HG03439 (cell line): ENCODE measurements around the gene FBH1.
"Not testable (repeated sequence)": the region's sequence is repeated elsewhere in the genome, so short reads cannot be mapped to it uniquely, and the experiment has no call there.

Source experiments
- ATAC-seq: cut with Tn5 transposase; IDR thresholded peaks from one replicate; pipeline ENCODE4 v1.9.1; 2021; ENCODE audit warnings: mild to moderate bottlenecking, moderate library complexity; ENCODE audit not compliant: unreplicated experiment

FBH1 gene

GRCh38 chr10:5938291-5938690, 48.2 kb downstream of the FBH1 start:
- ATAC-seq = no peak

DNA sequence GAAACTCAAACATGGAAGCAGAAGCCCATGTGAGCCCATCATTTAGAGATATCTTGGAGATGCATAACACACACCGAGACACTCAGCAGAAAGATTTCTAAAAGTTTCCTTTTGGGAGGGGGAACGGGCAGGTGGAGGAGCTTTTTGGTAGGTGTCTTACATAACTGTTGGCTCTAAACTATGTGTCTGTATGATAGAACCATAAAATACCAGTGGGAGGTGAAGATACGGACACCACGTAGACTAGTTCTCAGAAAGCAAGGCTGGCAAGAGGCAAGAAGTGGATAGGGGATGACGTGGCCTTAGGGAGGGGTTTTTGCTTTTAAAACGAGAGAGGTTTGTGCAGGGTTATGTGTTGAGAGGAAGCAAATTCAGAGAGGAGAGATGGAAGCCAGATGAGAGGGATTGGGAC, 50.8 kb downstream of the FBH1 start:
- no peak for ATAC-seq

DNA sequence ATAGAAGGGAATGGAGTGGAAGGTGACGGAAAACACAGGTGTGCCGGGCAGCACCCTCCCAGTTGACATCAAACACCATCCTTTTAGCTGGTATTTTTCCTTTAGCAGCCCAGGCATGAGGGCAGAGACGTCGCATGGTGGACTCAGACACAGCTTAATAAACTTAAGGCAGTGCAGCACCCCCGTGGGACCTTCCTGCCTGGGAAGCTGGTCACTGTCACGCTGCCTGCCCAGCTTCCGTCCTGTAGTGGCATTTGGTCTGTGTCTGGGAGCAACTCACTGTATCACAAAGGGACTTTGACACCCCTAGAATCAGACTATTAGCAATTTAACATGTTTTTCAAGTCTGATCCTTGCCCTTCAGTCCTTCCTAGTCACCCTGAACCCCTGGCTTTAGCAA, 51.5 kb downstream of the FBH1 start:
- no peak for ATAC-seq

- ATAC-seq = no peak
Observed at GRCh38 chr10:5942001-5942400, 52.0 kb downstream of the FBH1 start.

- no peak for ATAC-seq
Observed at GRCh38 chr10:5942474-5942873, 52.4 kb downstream of the FBH1 start.

DNA sequence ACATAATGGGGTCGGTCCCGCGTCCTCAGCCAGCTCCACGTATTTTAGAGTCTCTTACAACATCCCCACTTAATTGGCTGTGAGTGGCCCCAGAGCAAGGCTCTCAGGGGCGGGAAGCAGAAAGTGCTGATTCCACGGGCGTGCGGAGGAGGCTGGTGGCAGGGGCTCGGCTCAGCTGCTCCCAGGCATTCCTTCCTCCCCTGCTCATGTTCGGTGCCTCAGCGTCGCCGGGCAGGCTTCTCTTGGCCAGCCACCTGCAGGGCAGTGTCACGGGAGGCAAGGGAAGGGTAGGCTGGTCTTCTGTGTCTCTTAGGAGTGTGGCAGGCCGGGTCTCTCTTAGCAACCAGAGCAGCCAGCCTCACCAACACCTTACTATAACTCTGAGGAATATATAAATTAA, 53.5 kb downstream of the FBH1 start:
- ATAC-seq = no peak

- no peak for ATAC-seq
Observed at GRCh38 chr10:5944389-5945189, 54.5 kb downstream of the FBH1 start.

DNA sequence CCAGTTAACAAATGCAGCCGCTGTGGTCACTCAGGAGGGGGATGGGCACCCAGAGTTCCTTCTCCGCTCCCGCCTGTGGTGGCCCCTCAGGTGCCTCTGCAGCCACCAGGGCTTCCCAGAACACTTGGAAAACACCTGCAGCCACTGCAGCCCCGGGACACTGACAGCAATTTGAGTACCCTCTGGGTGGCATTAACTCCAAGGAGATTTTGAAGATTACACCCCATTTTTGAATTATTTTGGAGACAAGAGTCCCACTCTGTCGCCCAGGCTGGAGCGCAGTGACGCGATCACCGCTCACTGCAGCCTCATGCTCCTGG, 55.1 kb downstream of the FBH1 start:
- ATAC-seq = no peak

GRCh38 chr10:5945561-5946418, 55.7 kb downstream of the FBH1 start:
- ATAC-seq = no peak

DNA sequence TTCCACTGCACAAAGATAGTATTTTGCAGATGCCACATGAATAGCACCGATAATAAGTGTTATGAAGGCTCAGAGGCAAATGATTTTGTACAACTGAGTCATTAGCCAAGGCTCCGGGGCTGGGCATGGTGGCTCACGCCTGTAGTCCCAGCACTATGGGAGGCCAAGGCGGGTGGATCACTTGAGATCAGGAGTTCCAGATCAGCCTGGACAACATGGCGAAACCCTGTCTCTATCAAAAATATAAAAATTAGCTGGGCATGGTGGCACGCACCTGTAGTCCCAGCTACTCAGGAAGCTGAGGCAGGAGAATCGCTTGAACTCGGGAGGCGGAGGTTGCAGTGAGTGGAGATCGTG, 56.4 kb downstream of the FBH1 start:
- not testable (repeated sequence) for ATAC-seq

GRCh38 chr10:5946786-5947185, 56.7 kb downstream of the FBH1 start:
- ATAC-seq = no peak

DNA sequence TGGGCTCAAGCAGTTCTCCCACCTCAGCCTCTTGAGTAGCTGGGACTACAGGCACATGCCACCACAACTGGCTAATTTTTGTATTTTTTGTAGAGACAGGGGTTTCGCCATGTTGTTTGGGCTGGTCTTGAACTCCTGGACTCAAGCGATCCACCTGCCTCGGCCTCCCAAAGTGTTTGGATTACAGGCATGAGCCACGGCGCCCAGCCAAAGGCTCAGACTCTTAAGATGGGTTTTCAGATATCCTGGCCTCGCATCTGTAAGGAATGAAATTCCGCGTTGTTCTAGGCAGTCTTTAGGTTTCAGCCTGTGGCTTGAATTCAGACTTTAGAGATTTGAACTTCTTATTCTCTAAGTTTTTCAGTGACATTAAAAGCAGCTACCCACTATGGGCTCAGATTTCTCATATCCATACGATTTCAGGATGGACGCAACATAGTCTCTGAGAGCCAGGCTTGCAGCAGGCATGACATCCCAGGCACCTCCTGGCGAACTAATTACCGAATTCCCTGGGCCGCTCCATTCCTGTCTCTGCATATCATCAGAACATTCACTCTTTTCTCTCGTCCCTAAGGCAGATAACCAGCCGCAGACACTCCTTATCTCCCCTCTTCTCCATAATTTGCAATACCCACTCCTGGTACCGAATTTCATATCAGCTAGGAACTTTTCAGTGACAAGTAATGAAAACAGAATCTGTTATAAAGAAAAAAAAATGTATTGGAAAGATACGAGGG, 57.6 kb downstream of the FBH1 start:
- no peak for ATAC-seq

GRCh38 chr10:5948208-5948585, 58.2 kb downstream of the FBH1 start:
- ATAC-seq = no peak

- ATAC-seq = no peak
Observed at GRCh38 chr10:5949009-5949759, 59.1 kb downstream of the FBH1 start.

GRCh38 chr10:5951167-5951711, 61.2 kb downstream of the FBH1 start:
- ATAC-seq = no peak

DNA sequence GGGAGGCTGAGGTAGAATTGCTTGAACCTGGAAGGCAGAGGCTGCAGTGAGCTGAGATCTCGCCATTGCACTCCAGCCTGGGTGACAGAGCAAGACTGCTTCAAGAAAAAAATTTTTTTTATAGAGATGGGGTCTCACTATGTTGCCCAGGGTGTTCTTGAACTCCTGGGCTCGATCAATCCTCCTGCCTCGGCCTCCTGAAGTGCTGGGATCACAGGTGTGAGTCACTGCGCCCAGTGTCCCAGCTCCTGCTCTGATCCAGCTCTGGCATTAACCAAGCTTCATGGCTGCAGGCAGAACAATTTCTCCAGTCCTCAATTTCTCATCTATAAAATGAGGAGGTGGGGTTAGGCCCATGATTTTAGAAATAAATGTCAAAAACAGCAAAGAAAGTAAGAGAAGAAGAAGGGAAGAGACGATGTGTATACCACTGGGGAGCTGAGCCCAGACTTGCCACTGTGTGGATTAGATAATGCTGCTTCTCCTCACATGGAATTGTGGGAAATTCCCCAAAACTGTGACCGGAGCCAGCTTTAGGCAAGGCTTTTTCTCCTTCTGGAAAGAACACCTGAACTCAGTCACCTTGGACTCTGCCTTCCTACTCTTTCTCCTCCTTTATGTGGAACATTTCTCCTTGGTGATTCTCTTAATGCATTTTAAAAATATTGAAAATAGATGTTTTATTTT, 61.8 kb downstream of the FBH1 start:
- no peak for ATAC-seq

- no peak for ATAC-seq
Observed at GRCh38 chr10:5952731-5953385, 62.8 kb downstream of the FBH1 start.

GRCh38 chr10:5953676-5954075, 63.6 kb downstream of the FBH1 start:
- no peak for ATAC-seq

DNA sequence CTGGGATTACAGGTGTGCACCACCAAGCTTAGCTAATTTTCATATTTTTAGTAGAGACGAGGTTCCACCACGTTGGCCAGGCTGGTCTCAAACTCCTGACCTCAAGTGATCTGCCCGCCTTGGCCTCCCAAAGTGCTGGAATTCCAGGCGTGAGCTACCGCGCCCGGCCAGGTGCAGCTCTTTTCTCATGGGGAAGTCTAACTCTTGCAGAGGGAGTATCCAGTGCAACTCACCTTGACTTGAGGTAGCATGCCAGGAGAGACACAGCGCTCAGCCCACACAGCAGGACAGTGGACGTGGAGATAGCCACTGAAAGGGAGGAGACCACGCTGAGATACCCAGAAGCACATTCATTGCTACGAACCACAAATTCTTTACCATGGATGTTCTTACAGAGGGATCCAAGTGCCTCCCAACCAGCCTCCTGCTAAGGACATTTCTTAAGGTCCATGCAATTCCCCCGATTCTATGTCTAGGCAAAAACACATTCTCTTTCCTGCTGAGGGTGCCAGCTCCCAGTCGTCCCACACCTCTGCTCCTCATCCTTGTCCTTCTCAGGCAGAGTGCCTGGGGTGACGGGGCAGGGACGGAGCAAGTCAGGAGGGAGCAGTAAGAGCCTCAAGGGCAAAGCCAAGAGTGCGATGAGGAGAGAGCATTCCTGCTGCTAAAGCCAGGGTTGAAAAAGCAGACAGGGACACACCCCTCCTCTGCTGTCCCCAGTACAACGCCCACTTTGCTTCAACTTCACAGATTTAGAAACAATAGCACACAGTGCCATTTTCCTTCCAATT, 66.3 kb downstream of the FBH1 start:
- ATAC-seq = no peak
